GM19035 (cell line): ENCODE data around the gene PPP1R7.
"Not testable (repeated sequence)": the region's sequence is repeated elsewhere in the genome, so short reads cannot be mapped to it uniquely, and the experiment has no call there.

Experiments used
- ATAC-seq: cut with Tn5 transposase; IDR thresholded peaks from one replicate; pipeline ENCODE4 v1.9.1; 2021; ENCODE audit not compliant: unreplicated experiment

PPP1R7 gene

GRCh38 chr2:241190291-241190981, 40.2 kb downstream of the PPP1R7 start:
- no peak for ATAC-seq

- ATAC-seq, result no peak
Measured at GRCh38 chr2:241191081-241191480, 40.8 kb downstream of the PPP1R7 start.

- ATAC-seq, result no peak
Measured at GRCh38 chr2:241193271-241193670, 43.0 kb downstream of the PPP1R7 start.

- ATAC-seq, result no peak
Measured at GRCh38 chr2:241194811-241195210, 44.5 kb downstream of the PPP1R7 start.

DNA sequence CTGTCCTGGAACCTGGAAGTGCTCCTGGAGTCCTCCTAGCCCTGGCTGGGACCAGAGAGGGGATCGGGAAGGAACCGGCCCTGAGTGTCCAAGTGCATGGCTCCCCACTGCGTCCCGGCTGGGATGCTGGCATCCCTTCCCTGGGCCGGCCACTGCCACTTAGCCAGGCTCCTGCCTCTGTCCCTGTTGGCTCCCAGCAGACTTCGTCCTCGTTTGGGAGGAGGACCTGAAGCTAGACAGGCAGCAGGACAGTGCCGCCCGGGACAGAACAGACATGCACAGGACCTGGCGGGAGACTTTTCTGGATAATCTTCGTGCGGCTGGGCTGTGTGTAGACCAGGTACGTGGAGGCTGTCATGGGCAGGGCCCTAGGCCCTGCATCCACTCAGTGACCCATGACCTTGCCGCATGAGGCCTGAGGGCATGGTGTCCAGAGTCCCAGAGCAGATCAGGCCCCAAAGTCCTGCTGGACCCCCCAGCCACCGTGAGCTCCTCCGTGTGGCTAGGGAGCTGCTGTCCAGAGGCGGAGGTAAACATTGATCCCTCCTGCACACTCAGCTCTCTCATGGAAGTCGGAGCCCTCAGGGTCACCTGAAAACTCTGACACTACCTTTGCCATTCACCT, 45.4 kb downstream of the PPP1R7 start:
- no peak for ATAC-seq

GRCh38 chr2:241197246-241197645, 47.0 kb downstream of the PPP1R7 start:
- ATAC-seq, result not testable (repeated sequence)

DNA sequence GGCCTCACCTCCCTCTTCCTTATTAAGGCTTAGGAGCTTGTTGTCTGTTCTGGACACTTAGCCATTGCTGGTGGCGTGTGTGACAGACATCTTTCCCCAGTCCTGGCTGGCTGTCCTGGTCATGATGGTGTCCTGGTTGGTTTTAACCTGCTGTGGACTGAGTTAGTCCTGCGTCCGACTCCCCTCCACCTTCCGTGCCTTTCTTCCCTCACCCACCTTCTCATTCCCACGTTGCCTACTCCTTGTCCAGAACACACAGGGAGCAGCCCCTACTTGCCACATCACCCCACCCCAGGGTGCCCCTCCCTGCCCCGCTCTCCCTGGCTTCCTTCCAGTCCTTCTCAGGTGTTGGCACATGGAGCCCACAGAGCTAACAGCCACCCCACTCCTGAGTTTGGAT, 47.7 kb downstream of the PPP1R7 start:
- ATAC-seq, result no peak

DNA sequence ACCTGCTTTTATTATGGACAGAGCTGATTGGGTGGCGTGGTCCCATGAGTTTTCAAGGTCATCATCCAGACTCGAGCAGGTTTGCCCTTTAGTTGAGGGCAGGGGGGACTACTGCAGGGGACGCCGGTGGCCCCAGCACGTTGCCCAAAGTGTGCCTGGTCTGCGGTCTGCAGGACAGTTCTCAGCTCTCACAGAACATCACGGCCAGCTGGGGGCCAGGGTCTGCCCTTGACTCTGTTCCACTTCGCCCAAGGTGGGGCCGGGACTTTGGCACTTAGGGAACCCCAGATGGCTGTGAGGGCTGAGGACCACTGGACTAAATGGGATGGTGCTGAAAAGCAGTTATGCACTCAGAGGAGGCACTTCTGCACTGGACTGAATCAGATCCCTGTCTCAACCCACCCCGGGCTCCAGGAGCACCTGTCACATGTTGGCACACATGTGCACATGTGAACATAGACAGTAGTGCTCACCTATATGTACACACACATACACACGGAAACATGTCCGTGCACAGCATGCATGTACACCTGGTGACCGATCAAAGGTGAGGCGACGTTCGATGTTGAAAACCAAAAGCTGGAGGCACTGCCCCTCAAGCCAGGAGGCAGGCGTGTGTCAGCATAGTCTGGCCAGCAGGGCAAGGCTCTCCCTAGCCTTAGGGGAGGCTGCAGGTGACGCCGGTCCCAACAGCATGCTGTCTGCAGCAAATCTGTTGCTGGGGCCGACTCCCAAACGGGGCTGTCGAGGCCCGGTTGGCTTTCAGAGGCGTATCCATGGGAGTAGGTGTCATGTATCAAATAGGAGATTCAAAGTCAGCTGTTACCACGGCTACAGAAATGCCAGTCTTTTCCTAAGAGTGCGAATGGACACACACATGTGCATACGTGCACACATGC, 48.4 kb downstream of the PPP1R7 start:
- no peak for ATAC-seq

GRCh38 chr2:241199286-241199685, 49.0 kb downstream of the PPP1R7 start:
- ATAC-seq, result no peak

DNA sequence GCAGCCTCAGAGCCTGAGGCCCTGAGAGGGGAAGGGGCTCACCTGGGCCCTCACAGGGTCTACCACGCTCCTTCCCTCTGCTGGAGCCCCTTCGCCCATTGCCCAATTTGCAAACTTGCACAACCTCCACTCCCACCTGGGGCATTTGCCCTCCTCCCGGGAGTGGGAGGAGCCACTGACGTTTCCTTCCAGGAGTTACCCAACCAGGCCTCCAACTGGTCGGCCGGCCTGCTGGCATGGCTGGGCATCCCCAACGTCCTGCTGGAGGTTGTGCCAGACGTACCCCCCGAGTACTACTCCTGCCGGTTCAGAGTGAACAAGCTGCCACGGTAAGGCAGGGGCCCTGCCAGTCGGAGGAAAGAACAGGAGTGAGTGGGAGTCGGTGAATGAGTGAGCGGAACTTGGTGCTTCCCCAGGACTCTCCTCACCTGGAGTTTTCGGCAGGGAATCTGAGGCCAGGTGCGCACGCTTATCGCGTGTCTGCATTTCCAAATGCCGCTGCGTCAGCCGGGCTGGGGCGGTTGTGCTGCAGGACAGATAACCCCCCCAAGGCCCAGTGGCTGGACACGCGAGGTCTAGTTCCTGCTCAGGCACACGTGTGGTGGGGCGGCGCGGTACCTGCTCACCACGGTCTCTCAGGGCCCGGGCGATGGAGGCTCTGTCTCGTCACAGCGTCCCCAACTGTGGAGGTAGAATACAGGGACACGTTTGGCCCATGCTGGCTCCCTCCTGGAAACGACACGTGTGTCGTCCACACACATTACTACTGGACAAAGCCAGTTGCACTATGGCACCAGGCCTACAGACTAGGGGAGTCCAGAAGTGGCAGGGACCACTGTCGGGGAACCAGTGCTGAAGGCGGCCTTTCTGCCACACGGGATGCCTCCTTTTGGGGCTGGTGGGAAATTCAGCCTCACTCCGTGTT, 49.9 kb downstream of the PPP1R7 start:
- no peak for ATAC-seq

GRCh38 chr2:241200822-241201395, 50.6 kb downstream of the PPP1R7 start:
- no peak for ATAC-seq

DNA sequence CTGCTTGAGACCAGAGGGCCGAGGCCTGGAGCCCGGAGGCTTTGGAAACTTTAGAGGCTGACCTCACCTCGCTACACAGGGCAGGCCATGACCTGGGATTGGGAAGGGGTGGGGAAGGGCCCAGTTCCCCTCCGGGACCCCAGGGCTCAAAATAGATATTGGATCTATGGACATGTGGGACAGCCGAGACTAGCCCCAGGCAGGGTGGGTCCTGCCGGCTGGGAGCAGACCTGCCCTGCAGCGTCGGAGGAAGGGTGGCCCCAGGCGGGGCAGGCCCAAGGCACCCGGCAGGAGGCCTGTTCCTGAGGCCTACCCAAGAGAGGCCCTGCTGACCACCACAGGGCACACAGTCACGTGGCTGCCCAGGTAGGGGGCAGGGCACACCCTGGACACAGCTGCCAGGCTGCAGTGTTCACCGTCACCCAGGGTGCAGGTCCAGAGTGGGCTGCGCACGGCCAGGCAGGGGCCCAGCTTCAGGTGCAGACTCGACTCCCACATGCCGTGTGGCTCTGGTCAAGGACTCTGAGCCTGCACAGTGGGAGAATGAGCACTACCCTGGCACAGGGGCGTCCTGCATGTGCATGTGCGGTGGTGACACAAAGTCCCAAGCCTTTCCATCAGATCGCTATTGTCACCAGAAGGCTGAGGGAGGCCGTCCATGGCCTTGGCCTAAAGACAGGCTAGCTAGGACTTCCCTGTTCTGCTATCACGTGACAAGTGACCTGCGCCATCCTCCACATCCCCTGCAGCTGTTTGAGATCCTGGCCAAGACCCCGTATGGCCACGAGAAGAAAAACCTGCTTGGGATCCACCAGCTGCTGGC, 51.4 kb downstream of the PPP1R7 start:
- no peak for ATAC-seq

DNA sequence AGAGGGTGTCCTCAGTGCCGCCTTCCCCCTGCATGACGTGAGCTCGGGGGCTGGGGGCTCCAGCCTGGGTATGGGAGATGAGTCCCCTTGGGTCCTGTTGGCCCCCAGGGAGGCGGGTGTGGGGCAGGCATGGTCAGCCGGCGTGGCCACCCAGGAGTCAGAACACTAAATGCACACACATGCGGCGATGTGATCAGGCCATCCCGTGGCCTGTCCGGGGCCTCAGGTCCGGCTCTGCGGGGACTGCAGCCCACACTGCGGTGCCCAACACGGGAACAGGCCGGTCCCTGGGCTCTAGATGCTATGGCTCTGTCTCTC, 52.0 kb downstream of the PPP1R7 start:
- no peak for ATAC-seq

GRCh38 chr2:241202681-241203080, 52.4 kb downstream of the PPP1R7 start:
- no peak for ATAC-seq

DNA sequence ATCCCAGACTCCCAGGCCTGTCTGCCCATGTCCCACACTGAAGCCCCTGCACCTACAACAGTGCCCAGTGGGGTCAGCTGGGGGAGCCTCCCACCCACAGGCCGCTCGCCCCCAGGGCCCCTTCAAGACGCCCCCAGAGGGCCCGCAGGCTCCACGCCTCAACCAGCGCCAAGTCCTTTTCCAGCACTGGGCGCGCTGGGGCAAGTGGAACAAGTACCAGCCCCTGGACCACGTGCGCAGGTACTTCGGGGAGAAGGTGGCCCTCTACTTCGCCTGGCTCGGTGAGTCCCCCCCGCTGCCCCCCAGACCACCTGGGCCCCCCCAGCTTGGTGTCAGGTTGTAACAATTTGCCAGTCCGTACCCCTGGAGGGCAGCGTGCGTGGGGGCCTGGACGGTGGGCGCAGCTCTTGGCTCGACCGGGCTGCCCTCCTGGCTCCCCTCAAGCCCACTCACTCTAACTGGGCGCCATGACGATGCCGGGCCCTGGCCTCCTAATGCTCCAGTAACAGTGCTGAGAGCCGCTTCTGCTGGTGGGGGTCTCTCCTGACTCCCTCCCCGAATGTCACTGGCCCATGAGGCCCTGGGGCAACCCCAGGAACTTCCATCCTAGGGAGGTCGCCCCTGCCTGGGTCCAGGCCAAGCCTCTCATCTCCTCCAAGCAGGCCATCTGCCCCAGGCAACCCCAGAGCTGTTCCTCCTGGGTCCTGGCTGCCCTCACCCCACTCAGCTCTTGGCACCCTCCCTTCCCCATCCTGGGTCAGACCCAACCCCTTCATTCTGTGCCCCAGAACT, 53.1 kb downstream of the PPP1R7 start:
- ATAC-seq, result no peak

GRCh38 chr2:241204010-241204384, 53.7 kb downstream of the PPP1R7 start:
- ATAC-seq, result no peak

DNA sequence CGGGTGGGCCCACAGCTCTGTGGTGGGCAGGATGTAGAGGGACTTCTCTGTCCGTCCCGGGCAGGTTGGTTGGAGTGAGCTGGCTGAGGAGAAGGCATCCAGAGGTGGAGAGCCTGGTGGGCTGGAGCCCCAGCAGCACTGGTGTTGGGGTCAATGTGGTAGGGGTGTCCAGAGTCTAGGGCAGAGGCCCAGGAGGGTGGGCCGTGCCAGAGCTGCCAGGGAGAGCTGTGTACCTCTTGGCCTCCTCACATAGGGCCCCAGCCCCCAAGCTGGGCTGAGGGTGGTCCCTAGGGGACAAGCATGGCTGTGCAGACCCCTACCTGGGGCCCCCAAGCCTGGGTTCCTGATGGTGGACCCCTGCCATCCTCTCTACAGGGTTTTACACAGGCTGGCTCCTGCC, 54.2 kb downstream of the PPP1R7 start:
- ATAC-seq, result no peak

- no peak for ATAC-seq
Measured at GRCh38 chr2:241205086-241205485, 54.8 kb downstream of the PPP1R7 start.

DNA sequence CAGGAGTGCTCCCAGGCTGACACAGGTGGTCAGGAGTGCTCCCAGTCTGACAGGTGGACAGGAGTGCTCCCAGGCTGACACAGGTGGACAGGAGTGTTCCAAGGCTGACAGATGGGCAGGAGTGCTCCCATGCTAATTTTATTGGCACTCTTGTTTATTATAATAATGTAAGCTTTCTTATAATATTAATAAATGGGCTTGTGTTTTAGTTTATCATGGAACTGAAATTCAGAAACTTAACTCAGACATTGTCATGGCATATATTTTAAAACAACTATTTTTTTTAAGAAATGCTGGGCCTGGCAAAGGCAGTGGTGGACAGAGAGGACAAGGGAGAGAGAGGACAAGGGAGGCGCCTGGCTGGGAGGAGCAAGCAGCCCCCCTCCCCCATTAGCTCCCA, 56.9 kb downstream of the PPP1R7 start:
- no peak for ATAC-seq
